Measurements from ENCODE around the gene PDE8A.

GRCh38 chr15:84961114-84961452, 20.6 kb upstream of the PDE8A start:
- TF ChIP-seq CTCF (IDR thresholded peaks at IDR 0.05; ENCODE audit: insufficient read depth, low read length, poor library complexity, severe bottlenecking) (no peak), EZH2phosphoT487 (conservative IDR thresholded peaks at IDR 0.05; ENCODE audit: low read length) (no peak)
